HepG2 (cell line): ENCODE data around the gene TMEM121. TPM values are rescaled to one million over a fixed set of nuclear protein-coding genes. Genes with fewer than 3 reads are reported as not detected.

Experiments
- ATAC-seq: fragments of 200-7000 bp; cut with Tn5 transposase; 3 replicates; pipeline ENCODE4 v1.9.1; 2020; ENCODE audit warnings: mild to moderate bottlenecking, moderate library complexity
- BruUV-seq: library from RNA; stranded (reverse); fragments of 400-500 nt; replicated peaks from 2 replicates; lab custom pipeline; 2021; lab: Mats Ljungman, UMichigan
- CTCF ChIA-PET: fragments of 300-600 bp; formaldehyde crosslinking; extraction: SDS; loops from one replicate; lab custom pipeline; 2021; ENCODE audit warnings: low total read pairs, inconsistent platforms, low intra/inter-chr PET ratio; lab: Yijun Ruan, JAX
- POLR2A ChIA-PET: fragments of 350-600 bp; sonication (Branson Sonifier 250); formaldehyde crosslinking; loops from one replicate; lab custom pipeline; 2020; ENCODE audit warnings: antibody characterized with exemption, inconsistent platforms; lab: Yijun Ruan, JAX
- DNase-seq: peaks from one replicate; pipeline ENCODE4 v3.0.0-alpha.2; 2015; ENCODE audit warnings: low spot score
- FAIRE-seq: peaks from 3 replicates; lab custom pipeline; 2011; peaks lifted over from hg19 to GRCh38; lab: Jason Lieb, UNC
- H2AFZ ChIP-seq: one replicate; pipeline ENCODE4 v1.6.1; 2011; ENCODE audit warnings: low read length, inconsistent platforms
- H3K27ac ChIP-seq: fragments of 300-600 bp; 3 replicates; pipeline ENCODE4 v1.8.0; 2011; ENCODE audit warnings: mixed run types, mild to moderate bottlenecking, mixed read lengths, low read length, inconsistent platforms; ENCODE audit not compliant: insufficient read depth; ENCODE audit errors: extremely low read length
- H3K27me3 ChIP-seq, 2 experiments: fragments of 200-600 bp in 1 of 2; 2 replicates in 1 of 2; 3 replicates in 1 of 2; pipeline versions ENCODE4 v1.6.0 to v1.8.0; 2011; ENCODE audit warnings: low read length in 2 of 2, mild to moderate bottlenecking in 2 of 2, moderate library complexity in 2 of 2, inconsistent platforms in 1 of 2; ENCODE audit not compliant: insufficient read depth in 2 of 2, control insufficient read depth in 1 of 2
- H3K36me3 ChIP-seq, 2 experiments: fragments of 200-600 bp in 1 of 2; replicated peaks in 1 of 2; 2 replicates in 1 of 2; 3 replicates in 1 of 2; pipeline versions ENCODE4 v1.5.1 to v1.8.0; 2011; ENCODE audit warnings: low read length in 2 of 2, inconsistent platforms in 1 of 2; ENCODE audit not compliant: insufficient read depth in 2 of 2, control insufficient read depth in 1 of 2
- H3K4me1 ChIP-seq: 2 replicates; pipeline ENCODE4 v1.5.1; 2012; ENCODE audit warnings: low read length, inconsistent platforms; ENCODE audit not compliant: insufficient read depth
- H3K4me2 ChIP-seq: 2 replicates; pipeline ENCODE4 v1.6.0; 2011; ENCODE audit warnings: low read depth, low read length, inconsistent platforms
- H3K4me3 ChIP-seq, 3 experiments: fragments of 200-600 bp in 1 of 3; sonication (generic), shearing (Covaris generic) in 1 of 3; replicated peaks in 1 of 3; 2 replicates each; pipeline ENCODE4 v1.5.1; 2011 to 2016; ENCODE audit warnings: low read length in 3 of 3, inconsistent platforms in 2 of 3, low read depth in 2 of 3, mild to moderate bottlenecking in 2 of 3, control low read depth in 1 of 3, mixed read lengths in 1 of 3; ENCODE audit not compliant: insufficient read depth in 1 of 3
- H3K79me2 ChIP-seq: one replicate; pipeline ENCODE4 v1.6.1; 2011; ENCODE audit warnings: low read length, inconsistent platforms; ENCODE audit not compliant: insufficient read depth
- H3K9ac ChIP-seq: 2 replicates; pipeline ENCODE4 v1.6.0; 2011; ENCODE audit warnings: mild to moderate bottlenecking, low read depth, low read length, inconsistent platforms; ENCODE audit not compliant: insufficient read depth
- H3K9me3 ChIP-seq: 2 replicates; pipeline ENCODE4 v1.5.1; 2012; ENCODE audit warnings: mild to moderate bottlenecking, low read length
- H4K20me1 ChIP-seq: 2 replicates; pipeline ENCODE4 v1.6.0; 2011; ENCODE audit warnings: inconsistent platforms, mild to moderate bottlenecking, low read length, moderate library complexity; ENCODE audit not compliant: insufficient read depth
- AGO2 ChIP-seq: fragments of 200-400 bp; formaldehyde crosslinking; optimal IDR thresholded peaks from 2 replicates; pipeline ENCODE3; 2017; ENCODE audit warnings: mild to moderate bottlenecking, low read depth, low read length, moderate library complexity
- NCOA2 ChIP-seq: sonication (generic); formaldehyde crosslinking; IDR thresholded peaks from 2 replicates; pipeline ENCODE4 v1.8.0; 2022; ENCODE audit warnings: inconsistent platforms
- NONO ChIP-seq, 2 experiments: fragments of 450-650 bp in 1 of 2; sonication (generic) in 1 of 2; formaldehyde crosslinking in 1 of 2; IDR thresholded peaks in 1 of 2; conservative IDR thresholded peaks in 1 of 2; 2 replicates each; pipeline versions ENCODE4 v1.6.1 to v1.8.0; 2017 to 2022; ENCODE audit warnings: mild to moderate bottlenecking in 1 of 2, missing genetic modification reagents in 1 of 2, moderate library complexity in 1 of 2
- SNAPC2 ChIP-seq: sonication (generic); formaldehyde crosslinking; IDR thresholded peaks from 2 replicates; pipeline ENCODE4 v1.8.1; 2022; ENCODE audit warnings: mild to moderate bottlenecking, missing genetic modification reagents
- ZFP1 ChIP-seq: IDR thresholded peaks from 2 replicates; pipeline ENCODE4 v1.6.1; 2016
- ZMAT5 ChIP-seq: sonication (generic); formaldehyde crosslinking; IDR thresholded peaks from 2 replicates; pipeline ENCODE4 v1.5.0; 2020; ENCODE audit warnings: mild to moderate bottlenecking, low read depth, missing genetic modification reagents, borderline replicate concordance
- ZNF569 ChIP-seq: sonication (generic); formaldehyde crosslinking; IDR thresholded peaks from 2 replicates; pipeline ENCODE4 v1.5.0; 2020; ENCODE audit warnings: mild to moderate bottlenecking, missing genetic modification reagents, moderate library complexity, borderline replicate concordance
- WGBS: methylation state at CpG from one replicate; pipeline ENCODE4 v1.1.6; 2017; ENCODE audit warnings: low lambda C conversion rate; 5-methylcytosine and 5-hydroxymethylcytosine counted together
- in situ Hi-C: cut with HindIII; loops from 2 replicates; pipeline ENCODE4 v1.10.0; 2017; ENCODE audit warnings: low pct_unique_long_range_greater_than_20kb; ENCODE audit not compliant: extremely low pct_ligation_motif_present
- intact Hi-C: fragments of 100-400 bp; cut with micrococcal nuclease; formaldehyde crosslinking; loops from one replicate; pipeline ENCODE4 v1.10.0; 2022; ENCODE audit not compliant: unreplicated experiment
- polyA plus RNA-seq, 8 experiments: library from polyadenylated mRNA; depleted of rRNA in 3 of 8; stranded (reverse) in 7 of 8; unstranded in 1 of 8; fragments of >200 nt; fragmentation: Illumina TruSeq in 4 of 8; extraction: Trizol in 4 of 8; gene quantifications; 2 replicates each; pipeline versions ENCODE4 v1.2.1 to v1.2.3, GENCODE V29; 2011 to 2016; ENCODE audit warnings: low read depth in 4 of 8, missing spikeins in 1 of 8, mixed read lengths in 1 of 8; ENCODE audit not compliant: insufficient read depth in 1 of 8
- total RNA-seq, 5 experiments: library from RNA; depleted of rRNA; stranded (reverse); fragments of >200 nt; fragmentation: Illumina TruSeq; extraction: Trizol; gene quantifications; 2 replicates each; pipeline ENCODE4 v1.2.3, GENCODE V29; 2016; ENCODE audit warnings: low read depth in 1 of 5
- TF ChIP-seq, protein P1 (sequence below): sonication (generic); formaldehyde crosslinking; IDR thresholded peaks from 2 replicates; pipeline ENCODE4 v1.8.0; 2022; ENCODE audit warnings: mild to moderate bottlenecking, missing genetic modification reagents, moderate library complexity
- TF ChIP-seq, protein P2 (sequence below): sonication (generic); formaldehyde crosslinking; IDR thresholded peaks from 2 replicates; pipeline ENCODE4 v1.4.0; 2020; ENCODE audit warnings: missing genetic modification reagents

TMEM121 gene
- total and polyA plus RNA-seq, 2 of the 13 experiments (the other 11 are each of a cell fraction or from before 2014, with no cell fraction given): 6.6 to 19.0 TPM

DNA sequence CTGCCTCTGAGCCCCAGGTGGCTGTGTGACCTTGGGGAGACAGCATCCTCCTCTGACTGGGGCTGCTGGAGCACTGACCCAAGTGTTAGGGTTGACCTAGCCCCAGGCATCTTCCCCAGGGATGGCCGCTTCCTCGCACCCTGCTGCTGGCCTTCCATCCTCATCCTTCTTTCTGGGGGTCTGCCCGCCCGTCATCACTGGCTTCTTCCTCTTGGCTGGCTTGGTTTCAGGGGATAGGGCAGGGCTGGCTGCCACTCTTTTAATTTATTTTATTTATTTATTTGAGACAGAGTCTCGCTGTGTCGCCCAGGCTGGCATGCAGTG, 31.8 kb upstream of the TMEM121 start:
- ChIA-PET CTCF (no interaction called here), POLR2A (no interaction called here)
- no peaks in the 10 kb centered on the region for H4K20me1 ChIP-seq
- FAIRE-seq: no peak
- H3K27ac ChIP-seq: no peak overlapping the region
- peaks cover 68% of the 10 kb centered on the region for H3K4me1 ChIP-seq
- TSS peak; percentile 52 for BruUV-seq
- no peak for DNase-seq
- H3K4me3 ChIP-seq: peak overlapping the region in 1 of 3 experiments; percentile 73; a peak in 1 of 6 replicates
- no peak for ATAC-seq
- intact Hi-C loops: loop anchor here (10.0 kb wide), 1 partner anchor 180 kb away; the partner anchor contains the start of gene PACS2
- no peaks in the 10 kb centered on the region; a peak in 1 of 5 replicates for H3K27me3 ChIP-seq
- in situ Hi-C loops: no loop called here
- no peaks in the 10 kb centered on the region for H3K9me3 ChIP-seq
- peaks cover 0 to 3% of the 10 kb centered on the region in 2 experiments; a peak in 1 of 5 replicates for H3K36me3 ChIP-seq
- peaks cover 23% of the 10 kb centered on the region for H3K79me2 ChIP-seq
- WGBS: 97% methylated on average over 5 of the region's 6 CpGs
- H3K4me2 ChIP-seq: peak overlapping the region; percentile 96
- H2AFZ ChIP-seq: no peak overlapping the region
- TF ChIP-seq ZMAT5 (no peak), ZFP1 (CRISPR knock-in tag) (no peak), AGO2 (peak; percentile 63)
- TF ChIP-seq, protein P1, sequence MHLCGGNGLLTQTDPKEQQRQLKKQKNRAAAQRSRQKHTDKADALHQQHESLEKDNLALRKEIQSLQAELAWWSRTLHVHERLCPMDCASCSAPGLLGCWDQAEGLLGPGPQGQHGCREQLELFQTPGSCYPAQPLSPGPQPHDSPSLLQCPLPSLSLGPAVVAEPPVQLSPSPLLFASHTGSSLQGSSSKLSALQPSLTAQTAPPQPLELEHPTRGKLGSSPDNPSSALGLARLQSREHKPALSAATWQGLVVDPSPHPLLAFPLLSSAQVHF (CRISPR knock-in tag): no peak
- H3K9ac ChIP-seq: 0 out of 2 replicates have a peak overlapping the region, but pooled peaks have one; percentile 10

- DNase-seq: no peak
- 85% methylated on average over 4 of the region's 18 CpGs for WGBS
- H3K79me2 ChIP-seq: peaks cover 23% of the 10 kb centered on the region
- peak overlapping the region; percentile 96 for H3K27ac ChIP-seq
- H3K4me1 ChIP-seq: peaks cover 76% of the 10 kb centered on the region
- H3K9ac ChIP-seq: peak overlapping the region; percentile 79
- peak overlapping the region; percentile 96 for H3K4me2 ChIP-seq
- intact Hi-C loops (loop anchor here (10.0 kb wide), 1 partner anchor 181 kb away; the partner anchor contains the start of gene PACS2), in situ Hi-C loops (no loop called here)
- peaks cover 0 to 3% of the 10 kb centered on the region in 2 experiments; a peak in 1 of 5 replicates for H3K36me3 ChIP-seq
- peak overlapping the region; percentile 64 to 73 (median 65) for H3K4me3 ChIP-seq
- H3K27me3 ChIP-seq: no peaks in the 10 kb centered on the region
- FAIRE-seq: no peak
- H2AFZ ChIP-seq: no peak overlapping the region
- no peaks in the 10 kb centered on the region for H4K20me1 ChIP-seq
- BruUV-seq: no TSS peak
- POLR2A ChIA-PET: interaction anchor here (1.3 to 2.3 kb wide), 3 partner anchors 9 to 194 kb away, joined by 4 to 8 read pairs (median 5); partner anchors contain the start of gene BRF1
- CTCF ChIA-PET: no interaction called here
- ATAC-seq: no peak
- H3K9me3 ChIP-seq: no peaks in the 10 kb centered on the region
- TF ChIP-seq SNAPC2 (CRISPR knock-in tag): 0 out of 2 replicates have a peak, but pooled peaks have one; percentile 43
- no peak for TF ChIP-seq NONO (IDR thresholded peaks at IDR 0.05)
- peak; percentile 63 for TF ChIP-seq NONO (CRISPR knock-in tag; conservative IDR thresholded peaks at IDR 0.05)
- TF ChIP-seq NCOA2 (CRISPR knock-in tag): no peak
- TF ChIP-seq, protein P2, sequence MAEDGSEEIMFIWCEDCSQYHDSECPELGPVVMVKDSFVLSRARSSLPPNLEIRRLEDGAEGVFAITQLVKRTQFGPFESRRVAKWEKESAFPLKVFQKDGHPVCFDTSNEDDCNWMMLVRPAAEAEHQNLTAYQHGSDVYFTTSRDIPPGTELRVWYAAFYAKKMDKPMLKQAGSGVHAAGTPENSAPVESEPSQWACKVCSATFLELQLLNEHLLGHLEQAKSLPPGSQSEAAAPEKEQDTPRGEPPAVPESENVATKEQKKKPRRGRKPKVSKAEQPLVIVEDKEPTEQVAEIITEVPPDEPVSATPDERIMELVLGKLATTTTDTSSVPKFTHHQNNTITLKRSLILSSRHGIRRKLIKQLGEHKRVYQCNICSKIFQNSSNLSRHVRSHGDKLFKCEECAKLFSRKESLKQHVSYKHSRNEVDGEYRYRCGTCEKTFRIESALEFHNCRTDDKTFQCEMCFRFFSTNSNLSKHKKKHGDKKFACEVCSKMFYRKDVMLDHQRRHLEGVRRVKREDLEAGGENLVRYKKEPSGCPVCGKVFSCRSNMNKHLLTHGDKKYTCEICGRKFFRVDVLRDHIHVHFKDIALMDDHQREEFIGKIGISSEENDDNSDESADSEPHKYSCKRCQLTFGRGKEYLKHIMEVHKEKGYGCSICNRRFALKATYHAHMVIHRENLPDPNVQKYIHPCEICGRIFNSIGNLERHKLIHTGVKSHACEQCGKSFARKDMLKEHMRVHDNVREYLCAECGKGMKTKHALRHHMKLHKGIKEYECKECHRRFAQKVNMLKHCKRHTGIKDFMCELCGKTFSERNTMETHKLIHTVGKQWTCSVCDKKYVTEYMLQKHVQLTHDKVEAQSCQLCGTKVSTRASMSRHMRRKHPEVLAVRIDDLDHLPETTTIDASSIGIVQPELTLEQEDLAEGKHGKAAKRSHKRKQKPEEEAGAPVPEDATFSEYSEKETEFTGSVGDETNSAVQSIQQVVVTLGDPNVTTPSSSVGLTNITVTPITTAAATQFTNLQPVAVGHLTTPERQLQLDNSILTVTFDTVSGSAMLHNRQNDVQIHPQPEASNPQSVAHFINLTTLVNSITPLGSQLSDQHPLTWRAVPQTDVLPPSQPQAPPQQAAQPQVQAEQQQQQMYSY: peak; percentile 91
- TF ChIP-seq ZNF569: 0 out of 2 replicates have a peak, but pooled peaks have one; percentile 24
These were observed 31.0 kb upstream of the TMEM121 start for GRCh38 chr14:105495101-105495989.
